Activated CD4-positive, alpha-beta T cell treated with anti-CD3 and anti-CD28 coated beads, Interleukin-2, Interleukin-6, amounts not matched to agents 100 ng/mL and 50 ng/mL, durations not matched to agents 16 hours and 8 hours (primary cell): ENCODE results near the gene ADGRB2.
"Not testable (repeated sequence)": the region's sequence is repeated elsewhere in the genome, so short reads cannot be mapped to it uniquely, and the experiment has no call there.

Experiments
- DNase-seq: peaks from one replicate; pipeline ENCODE4 v3.0.0-alpha.2; 2020

The ADGRB2 gene

DNA sequence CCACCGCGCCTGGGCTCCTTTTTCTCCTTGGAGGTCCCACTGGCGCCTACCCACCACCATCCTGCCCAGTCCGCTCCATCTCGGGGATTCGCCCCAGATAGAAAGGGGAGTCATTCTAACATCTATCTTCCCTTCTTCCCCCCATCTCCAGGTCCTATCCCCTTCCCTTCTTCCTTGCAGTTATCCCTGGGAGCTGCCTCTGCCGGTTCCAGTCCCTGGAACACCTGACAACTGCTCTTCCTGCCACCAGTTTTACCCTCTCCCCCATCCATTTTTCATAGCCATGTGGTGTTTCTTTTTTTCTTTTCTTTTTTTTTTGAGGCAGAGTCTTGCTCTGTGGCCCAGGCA, 48.3 kb downstream of the ADGRB2 start:
- no peak for DNase-seq

DNA sequence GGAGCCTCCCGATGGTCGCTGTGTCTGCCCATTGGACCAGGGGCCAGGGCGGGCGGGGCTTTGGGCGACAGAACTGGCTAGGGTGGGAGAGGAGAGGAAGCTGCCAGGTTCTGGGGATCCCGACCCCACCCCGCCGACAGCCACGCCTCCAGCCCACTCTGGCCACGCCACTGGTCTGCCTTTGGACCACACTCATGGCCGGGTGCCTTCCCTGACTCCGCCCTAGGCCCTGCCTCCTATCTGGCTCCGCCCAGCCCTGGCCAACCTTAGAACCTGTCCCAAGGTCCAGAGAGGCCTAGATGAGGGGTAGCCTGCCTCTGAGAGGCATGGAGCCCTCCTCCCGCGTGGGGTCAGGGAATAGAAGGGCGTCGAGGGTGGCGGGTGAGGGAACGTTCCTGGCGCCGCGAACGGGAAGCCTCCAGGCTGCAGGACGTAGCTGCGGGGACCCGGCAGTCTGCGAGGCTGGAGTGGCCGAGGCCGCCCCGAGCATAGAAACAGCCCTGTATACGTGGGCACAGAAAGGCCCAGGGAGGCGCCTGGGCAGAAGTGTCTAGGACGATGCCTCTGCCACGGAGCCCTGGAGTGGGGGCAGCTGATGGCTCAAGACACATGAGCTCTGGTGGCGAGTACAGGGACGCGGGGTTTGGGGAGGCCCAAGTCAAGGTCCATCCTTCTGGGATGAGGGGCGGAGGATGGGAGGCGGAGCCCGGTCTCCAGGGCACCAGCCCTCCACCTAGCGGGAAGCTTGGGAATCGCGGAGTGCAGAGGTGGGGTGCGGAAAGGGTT, 48.9 kb downstream of the ADGRB2 start:
- DNase-seq: peak; percentile 42

DNA sequence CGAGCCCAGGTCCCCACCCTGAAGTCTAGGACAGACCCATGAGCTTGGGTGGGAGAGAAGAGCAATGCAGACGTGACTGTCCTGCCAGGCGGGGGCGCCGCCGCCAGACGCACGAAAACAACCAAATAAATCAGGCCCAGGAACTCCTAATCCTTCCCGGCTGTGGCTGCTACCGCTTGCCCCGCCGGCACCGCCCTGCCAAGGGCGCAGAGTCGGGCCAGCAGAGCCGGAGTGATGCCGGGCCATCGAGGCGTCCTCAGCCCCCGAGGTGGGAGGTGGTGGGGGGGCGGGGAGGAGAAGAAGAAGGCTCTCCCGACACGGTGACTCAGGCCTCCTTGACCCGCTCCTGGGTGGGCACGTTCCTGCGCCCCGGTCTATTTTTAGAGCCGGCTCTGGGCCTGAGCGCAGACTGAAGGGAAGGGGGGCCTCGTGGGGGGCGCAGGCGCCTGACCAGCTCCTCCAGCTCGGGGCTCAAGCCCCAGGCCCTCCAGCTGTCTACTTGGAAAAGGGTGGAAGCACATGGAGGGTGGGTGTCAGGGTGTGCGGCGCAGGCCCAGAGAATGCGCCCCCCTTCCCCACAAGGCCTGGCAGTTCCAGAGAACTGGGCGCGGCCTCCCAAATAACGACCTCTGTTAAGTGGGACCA, 49.6 kb downstream of the ADGRB2 start:
- DNase-seq: peak; percentile 32

DNA sequence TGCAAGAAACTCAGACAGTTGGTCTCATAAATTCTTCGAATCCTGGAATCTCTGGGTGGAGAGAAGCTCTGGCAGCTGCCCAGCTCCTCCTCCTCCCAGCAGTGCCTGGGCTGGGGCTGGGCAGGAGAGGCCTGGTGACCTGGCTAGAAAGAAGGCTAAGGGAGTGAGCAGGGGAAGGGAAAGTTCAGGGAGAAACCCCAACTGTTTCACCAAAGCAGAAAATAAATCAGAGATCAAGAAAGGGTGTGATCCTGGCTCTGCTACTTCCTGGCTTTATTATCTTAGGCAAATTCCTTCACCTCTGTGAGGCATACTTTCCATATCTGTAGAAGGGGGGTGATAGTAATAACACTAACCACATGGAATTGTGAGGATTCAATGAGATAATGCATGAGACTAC, 51.5 kb downstream of the ADGRB2 start:
- no peak for DNase-seq

DNA sequence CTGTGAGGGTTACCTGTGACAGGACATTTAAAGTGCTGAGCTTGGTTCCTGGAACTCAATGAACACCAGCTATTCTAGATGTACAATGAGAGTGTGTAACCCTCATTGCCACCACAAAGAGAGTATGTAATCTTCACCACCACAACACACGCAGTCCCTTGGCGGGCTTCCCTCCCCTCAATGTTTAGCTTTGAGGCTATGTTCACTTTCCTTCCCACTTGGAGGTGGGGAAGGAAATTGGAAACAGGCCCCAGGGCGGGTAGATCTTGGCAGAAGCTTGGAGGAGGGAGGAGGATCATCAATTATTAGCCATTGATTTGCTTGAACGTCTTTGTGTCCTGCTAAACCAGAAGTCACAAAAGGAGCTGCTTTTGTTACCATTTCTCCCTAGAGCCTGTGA, 52.1 kb downstream of the ADGRB2 start:
- DNase-seq: no peak

DNA sequence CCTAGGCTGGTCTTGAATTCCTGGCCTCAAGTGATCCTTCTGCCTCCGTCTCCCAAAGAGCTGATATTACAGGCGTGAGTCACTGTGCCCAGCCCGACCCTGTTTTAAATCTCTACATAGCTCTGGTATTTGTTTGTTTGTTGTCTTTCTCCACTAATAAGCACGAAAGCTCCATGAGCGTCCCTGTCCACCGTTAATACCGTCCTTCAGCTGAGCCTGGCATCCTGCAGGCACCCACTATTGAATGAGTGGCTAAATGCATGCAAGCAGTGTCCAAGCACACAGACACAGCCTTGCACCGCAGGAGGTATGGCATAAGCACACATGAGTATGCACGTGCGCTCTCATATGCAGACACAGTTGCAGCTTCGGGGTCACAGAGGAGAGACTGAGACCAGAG, 55.8 kb downstream of the ADGRB2 start:
- DNase-seq: no peak

DNA sequence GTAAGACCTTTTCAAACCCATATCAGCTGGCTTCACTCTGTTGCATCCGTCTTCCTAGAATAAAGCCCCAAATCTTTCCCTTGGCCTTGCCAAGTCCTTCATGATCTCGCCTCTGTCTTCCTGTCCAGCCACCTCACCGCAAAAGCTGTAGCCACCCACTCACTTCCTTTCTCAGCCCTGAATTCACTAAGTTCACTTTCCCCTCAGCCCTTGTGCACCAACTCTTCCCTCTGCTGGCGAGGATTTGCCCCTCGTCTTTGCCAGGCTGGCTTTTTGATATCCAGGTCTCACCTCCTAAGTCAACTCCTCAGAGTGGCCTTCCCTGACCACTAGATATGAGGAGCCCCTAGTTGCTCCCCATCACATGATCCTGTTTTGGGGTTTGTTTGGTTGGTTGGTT, 56.4 kb downstream of the ADGRB2 start:
- no peak for DNase-seq

DNA sequence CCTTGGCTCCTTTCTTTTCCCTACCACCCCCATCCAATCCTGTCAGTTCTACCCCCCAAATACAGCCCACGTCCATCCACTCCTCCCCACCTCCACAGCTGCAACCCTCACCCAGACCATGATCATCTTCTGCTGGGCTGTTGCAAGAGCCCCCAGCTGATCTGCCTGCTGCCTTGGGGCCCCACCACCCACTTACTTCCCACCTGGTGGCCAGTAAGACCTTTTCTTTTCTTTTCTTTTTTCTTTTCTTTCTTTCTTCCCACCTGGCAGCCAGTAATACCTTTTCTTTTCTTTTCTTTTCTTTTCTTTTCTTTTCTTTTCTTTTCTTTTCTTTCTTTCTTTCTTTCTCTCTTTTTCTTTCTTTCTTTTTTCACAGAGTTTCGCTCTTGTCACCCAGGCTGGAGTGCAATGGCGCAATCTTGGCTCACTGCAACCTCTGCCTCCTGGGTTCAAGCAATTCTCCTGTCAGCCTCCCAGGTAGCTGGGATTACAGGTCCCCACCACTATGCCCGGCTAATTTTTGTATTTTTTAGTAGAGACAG, 57.0 kb downstream of the ADGRB2 start:
- not testable (repeated sequence) for DNase-seq

DNA sequence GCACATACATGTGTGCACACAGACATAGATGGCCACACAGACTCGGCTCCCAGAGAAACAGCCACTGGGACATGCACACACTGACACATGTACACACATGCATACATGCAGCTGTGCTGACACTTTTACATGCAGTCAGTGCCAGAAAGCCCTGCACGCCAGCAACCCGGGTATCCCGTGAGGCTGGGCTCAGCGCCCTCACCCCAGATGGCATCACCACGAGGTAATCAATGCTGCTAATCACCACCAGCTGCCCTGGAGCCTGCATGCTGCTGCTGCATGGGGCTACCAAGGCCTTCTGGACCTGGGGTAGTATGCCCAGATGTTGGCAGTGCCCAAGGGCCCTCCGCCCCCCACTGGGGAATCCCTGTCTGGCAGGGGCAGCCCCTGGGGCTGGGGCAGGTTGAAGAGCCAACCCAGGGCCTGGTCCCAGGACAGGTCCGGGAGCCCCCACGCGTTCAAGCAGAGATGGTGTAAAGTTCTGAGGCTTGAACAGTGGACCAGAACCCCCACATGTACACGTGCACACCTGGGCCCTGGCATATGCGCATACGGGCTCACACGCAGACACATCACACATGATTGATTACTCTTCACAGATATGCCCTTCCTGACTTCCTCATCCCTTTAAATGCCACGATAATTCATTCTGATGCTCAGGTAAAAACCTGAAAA, 57.6 kb downstream of the ADGRB2 start:
- no peak for DNase-seq

DNA sequence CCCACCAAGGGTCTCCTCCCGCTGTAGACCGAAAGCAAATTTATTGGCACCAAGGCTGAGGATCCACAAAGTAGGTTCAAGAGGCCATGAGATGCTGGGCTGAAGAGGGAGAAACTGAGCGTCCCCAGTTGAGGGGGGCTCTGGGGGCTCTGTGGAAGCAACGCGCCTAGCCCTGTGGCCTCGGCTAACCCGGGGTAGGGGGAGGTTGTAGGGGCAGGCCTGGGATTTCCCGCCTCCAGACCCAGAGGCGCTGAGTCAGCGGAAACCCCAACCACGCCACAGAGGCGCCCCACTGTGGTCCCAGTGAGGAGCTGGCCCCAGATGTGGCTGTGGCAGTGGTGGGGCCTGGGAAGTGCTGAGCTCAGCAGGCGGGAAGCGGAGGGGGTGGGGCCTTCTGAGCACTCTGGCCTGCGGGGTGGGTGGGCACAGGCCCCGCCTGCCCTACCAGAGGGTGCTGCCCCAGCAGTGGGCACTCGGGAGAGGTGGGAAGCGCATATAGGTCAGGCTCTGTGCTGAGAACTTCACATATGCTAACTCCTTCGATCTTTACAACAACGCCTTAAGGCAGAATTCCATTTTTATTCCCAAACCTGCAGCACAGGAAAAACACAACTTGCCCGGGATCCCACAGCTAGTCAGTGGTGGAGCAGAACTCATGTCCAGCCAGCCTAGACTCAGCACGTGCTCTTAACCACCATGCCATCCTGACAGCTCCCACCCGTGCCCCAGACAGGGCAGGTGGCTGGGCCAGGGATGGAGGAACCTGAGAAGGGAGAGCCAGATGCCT, 58.9 kb downstream of the ADGRB2 start:
- peak; percentile 86 for DNase-seq

DNA sequence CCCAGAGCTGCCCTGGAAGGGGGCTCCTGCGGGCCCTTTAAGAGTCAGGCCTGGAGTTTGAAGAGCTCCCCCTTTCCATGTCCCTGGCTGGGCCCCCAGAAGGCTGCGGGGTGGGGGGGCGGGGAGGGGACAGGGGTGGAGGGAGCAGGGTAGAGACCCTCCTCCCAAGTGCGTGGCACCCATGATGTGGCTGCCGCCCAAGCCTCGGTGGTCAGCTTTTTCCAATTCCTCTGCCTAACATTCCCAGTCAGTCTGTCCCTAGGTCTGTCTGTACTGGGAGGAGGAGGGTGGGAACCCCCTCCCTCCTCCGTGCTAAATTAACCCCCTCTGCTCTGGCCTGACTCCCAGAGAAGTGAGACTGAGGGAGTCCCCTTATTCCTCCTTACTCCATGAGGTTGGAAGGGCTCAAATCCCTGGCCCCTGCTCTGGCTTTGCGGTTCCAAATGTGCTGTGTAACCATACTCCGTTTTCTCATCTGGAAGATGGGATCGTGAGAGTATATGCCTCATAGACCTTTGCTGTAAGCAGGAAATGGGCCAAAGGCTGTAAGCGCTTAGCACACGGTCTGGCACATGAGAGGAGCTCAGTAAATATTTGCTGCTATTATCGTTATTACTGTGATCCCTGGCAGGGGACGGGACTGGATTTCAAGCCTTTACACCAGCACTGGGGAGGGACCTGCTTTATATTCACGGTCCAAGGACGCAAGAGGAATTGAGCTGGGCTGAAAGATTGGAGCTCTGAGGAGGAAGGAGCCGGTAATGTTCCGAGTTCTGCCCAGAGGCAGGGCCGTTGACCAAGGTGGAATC, 59.7 kb downstream of the ADGRB2 start:
- peak; percentile 17 for DNase-seq

DNA sequence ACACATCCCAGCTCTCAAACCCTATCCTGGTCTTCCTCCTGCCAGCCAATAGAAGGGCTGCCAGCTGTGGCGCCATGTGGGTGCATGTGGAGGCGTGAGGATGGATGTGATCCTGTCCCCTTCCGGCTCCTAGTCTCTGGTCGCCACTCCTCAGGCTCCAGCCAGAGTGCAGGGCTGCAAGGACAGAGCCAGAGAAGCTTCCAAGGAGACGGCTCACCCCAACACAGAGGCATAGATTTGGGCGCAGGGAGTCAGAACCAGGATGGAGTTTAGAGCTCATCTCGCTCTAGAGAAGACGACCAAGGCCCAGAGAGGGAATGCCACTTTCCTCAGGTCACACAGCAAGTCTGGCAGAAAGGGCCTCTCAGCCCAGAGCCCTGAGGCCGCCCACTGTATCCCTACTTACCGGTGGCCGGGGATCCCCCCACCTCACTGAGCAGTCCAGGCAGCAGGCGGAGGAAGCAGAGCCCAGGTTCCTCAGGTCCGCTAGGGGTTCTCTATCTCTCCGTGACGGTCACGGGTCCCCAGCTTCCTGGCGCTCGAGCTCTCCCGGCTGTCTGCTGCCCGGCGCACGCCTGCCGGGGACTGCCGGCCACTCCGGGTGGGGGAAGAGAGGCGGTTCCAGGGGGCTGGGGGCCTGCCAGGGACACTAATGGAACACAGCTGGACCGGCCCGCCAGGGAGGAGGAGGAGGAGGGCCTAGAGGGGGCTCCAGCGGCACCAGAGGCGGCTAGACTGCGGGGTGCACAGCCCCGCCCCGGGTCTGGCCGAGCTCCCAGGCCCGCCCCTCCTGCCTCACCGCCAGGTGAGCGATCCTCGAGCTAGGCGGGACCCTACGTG, 60.5 kb downstream of the ADGRB2 start, which contains the start of gene COL16A1:
COL16A1 (minus strand) TSS at position 587 of the 840 bp plus-strand sequence. CDS start 1,824 bp downstream, outside the sequence.
- no peak for DNase-seq

DNA sequence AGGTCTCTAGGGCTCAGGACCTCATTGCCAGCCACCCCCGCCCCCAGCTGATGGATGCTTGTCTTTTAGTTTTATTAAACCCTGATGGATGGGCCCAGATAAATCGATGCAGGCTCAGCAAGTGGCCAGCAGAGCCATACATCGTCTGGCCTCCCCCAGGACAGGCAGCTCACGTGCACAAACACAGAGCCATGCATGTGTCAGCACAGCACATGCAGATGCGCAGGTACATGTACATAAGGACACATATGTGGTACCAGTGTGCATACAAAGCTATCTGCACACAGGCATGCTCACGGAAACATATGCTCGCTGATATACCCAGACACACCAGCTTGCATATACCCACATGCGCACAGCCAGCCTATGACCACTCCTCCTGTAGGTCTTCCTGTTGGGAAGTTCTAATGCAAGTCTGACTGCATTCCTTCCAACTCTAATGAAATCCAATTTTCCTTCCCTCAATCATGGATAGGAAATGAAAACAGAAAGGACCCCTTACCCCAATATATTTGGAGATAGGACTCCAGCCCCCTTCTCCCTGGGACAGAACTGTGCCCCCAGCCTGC, 61.2 kb downstream of the ADGRB2 start:
- DNase-seq: no peak

DNA sequence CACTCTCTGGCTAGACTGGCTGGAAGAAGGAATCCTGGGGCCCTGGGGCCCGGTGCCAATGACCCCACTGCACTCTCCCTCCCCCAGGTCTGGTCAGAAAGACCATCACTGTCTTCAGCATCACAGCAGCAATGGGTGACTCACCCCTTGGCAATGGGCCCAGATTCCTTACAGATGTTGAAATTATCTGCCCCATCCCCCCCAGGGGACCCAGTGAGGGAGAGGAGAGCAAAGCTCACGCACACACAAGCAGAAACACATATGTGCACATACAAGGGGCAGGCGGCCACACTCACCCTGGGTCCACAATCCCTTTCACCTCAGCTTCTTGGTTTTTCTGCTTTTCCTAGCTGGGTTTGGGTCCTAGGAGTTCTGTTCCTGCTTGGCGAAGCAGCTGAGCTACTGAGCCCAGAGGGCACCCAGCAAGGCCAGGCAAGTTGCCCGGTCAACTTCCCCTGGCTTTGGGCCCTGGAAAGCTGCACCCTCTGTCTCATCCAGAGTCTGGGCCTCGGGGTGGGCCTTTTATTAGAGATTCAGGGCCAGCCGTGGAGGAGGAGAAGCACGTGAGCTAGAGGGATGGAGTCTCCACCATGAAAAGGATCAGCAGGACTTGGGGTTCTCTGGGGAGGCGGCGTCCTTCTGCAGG, 62.9 kb downstream of the ADGRB2 start:
- DNase-seq: no peak

DNA sequence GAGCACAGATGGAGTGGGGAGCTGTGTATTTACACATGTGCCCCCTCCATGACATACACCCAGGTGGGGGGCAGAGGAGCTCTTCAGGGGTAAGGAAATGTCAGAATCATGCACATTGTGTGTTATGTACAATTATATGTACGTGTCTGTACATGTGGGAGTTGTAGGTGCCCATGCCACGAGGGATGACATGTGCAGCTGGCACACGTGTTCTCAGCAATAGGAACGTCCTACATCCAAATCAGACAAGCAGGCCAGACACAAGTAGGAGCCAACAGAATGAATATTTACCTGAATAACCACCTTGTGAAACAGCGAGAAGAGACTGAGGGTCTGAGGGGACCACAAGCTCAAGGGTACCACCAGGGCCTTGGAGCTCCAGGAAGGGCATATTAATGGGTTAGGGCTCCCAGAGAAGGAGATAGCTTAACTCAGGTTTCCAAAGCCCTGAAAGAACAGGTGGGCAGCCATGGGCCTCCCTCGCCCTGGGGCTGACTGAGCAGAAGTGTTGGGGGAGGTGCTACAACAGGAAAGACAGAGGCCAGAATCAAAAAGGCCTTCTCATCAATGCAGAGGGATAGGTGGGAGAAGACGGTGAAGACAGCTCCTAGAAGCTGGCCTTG, 63.6 kb downstream of the ADGRB2 start:
- no peak for DNase-seq

DNA sequence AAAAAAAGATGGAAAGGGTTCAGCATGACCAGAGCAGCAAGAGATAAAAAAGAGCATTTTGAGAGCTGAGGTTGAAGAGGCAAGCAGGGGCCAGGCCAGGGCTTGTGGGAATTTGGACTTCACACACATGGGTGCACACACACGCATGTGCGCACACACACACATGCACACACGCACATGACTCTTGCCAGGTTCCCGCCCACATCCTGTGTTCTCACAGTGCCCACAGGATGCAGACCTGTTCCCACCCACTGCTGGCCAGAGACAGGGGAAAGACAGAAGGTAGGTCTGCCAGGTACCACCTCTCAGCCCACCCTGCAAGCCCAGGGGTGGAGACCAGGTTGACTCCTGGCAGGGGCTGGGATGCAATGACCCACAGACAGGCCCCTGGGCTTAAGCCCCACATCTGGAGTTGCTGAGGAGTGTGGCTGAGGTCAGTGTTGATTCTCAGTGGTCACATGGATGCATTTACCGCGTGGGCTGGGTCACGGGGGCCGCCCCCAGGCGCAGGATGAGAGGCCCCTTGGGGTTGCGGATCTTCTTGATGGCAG, 64.7 kb downstream of the ADGRB2 start:
- peak; percentile 34 for DNase-seq

DNA sequence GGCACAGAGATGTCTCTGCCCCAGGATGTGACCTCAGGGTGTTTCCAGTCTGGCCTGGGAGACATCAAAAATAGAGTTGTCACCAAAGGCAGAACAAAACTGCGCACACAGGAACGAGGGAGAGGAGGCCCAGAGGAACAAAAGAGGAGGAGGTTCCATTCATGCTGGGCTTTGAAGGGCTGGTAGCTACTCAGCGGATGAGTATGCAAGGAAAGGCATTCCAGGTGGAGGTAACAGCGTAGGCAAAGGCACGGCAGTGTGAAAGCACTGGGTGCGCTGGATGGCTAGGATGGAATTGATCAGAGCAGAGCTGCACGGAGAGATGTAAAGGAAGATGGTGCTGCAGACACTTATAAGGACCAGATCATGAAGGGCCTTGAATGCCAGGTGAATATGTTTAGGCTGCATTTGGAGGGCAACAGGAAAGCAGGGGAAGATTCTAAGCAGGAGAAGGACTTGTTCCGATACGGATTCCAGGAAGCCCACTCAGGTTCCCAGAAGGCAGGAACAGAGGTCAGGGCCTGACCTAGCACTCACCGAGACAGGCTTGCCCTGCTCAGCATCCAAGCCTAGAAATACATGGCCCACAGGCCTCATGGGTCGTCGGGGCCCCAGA, 66.7 kb downstream of the ADGRB2 start:
- DNase-seq: no peak

DNA sequence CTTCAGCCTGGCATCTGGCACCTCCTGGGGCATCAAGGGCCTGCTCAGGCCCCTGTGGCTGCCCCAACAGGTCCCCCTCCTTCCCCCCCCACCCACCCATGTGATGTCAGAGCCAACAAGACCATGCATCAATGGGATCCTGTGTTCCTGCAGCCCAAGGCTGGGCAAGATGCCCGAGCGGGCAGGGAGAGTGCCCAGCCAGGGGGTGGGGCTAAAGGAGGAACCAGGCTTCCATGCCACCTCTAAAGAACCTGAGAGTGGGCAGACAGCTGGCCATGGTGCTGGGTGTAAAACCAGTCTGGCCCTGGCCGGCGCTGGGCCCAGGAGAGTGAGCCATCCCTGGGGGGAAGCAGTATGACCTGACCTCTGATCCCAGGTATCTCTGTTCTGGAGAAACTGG, 67.9 kb downstream of the ADGRB2 start:
- no peak for DNase-seq

DNA sequence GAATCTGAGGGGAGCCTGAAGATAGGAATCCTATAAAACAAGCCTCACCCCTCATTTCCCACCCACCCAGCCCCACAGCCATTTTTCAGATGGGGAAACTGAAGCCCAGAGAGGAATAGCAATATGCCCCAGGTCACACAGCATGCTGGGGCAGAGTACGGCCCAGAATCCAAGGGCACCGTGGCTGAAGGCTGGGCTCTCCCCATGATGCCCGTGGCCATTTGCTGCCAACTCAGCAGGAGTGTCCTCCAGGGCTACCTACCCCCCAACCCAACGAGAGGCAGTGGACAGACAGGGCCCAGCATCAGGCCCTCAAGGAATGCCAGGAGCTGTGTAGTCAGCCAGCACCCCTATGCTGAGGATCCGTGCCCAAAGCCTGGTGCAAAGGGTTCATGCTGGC, 68.8 kb downstream of the ADGRB2 start:
- no peak for DNase-seq
